HG03139 (cell line): ENCODE results near the gene LRRC10B.

Experiments
- ATAC-seq: cut with Tn5 transposase; IDR thresholded peaks from one replicate; pipeline ENCODE4 v1.9.1; 2021; ENCODE audit not compliant: unreplicated experiment

The LRRC10B gene

DNA sequence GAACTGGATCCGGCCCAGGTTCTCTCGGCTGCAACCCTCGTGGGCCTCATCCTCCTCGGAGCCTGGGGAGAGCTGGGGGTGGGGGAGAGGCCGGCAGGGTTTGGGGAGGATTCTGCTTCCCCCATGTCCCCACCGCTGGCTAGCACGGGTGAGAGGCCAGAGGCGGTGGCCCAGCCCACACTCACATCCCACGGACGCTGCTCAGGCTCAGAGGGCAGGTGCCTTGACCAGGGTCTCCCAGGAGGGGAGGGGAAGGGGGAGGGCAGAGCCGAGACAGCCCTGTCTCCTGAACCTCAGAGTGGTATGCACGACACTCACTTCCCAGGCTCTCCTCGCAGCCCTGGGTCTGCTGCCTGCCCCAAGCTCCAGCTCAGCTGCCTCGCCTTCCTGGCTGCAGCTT is 19.6 kb downstream of the LRRC10B start:
- ATAC-seq, result no peak

DNA sequence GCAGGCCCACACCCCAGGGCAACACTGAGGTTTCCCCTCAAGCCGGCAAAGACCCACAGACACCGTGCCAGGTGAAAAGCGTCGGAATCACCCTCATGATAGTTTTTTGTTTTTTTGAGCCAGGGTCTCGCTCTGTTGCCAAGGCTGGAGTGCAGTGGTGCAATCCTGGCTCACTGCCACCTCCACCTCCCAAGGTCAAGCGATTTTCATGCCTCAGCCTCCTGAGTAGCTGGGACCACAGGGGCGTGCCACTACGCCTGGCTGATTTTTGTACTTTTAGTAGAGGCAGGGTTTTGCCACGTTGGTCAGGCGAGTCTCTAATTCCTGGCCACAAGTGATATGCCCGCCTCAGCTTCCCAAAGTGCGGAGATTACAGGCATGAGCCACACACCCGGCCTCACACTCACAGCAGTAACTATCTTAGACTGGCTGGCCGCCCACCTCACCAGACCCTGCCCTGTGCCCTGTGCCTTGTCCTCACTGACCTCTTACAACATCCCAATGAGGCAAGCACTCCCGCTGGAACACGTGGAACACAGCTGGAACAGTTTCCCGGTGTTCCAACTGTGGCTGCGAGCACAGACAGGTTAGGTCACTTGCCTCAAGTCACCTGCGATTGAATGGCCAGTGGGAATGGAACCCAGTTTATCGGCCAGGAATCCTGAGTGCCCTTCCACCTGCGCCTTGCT is 21.1 kb downstream of the LRRC10B start:
- no peak for ATAC-seq

DNA sequence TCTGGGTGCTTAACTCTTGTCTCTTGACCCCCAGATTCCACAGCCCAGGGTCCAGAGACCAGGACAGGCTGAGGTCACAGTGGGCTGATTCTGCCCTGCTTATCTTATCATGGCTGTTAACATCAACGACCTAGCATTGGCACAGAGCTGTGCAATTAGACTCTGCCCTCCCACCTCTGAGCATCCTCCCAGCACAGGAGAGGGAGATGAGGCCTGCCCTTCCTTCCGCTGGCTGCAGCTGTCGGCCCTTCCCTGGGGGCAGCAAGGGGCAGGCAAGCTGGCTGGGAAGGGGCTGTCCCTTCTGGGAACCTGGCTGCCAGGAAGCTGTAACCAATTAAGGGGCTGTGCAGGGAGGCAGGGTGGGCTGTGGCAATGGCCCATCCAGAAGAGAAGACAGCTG is 22.5 kb downstream of the LRRC10B start:
- no peak for ATAC-seq

DNA sequence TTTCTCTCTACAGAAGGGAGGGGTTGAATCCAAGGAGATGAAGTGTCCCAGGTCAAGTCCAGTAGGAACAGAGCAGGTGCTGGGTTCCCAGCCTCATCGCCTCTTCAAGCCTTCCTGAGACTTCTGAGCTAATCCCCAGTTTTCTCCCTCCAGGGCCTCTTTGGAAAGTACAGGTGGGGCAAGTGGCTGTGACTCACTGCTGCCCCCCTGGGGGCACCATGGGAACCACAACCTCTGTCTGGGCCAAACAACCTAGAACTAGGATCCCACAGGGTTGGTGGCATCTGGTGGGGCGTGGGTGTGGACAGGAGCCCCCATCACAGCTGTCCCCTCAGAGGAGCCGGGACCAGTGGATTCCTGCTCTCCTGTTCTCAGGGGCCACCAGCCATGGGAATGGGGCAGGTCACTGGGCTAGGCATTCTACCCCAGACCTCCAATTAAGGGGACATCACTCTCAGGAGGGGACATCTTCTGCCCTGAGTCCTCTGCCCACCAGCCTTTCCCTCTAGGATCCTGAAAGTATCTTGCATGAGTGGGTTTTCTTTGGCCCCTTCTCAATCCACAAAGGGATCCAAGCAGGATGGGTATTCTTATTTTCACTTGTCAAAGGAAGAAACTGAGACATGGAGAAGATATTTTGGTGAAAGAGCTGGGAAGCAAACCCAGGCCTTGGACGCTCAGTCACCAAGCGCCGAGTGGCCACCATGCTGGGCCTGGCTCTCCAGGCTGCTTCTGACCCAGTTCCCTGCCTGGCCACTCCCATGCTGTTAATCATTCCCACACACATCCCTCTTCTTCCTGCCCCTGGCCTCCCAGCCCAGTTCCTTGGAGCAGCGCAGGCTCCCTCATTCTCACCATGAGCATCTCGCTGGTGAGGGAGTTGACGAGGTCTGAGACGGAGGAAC is 23.8 kb downstream of the LRRC10B start:
- ATAC-seq, result no peak

DNA sequence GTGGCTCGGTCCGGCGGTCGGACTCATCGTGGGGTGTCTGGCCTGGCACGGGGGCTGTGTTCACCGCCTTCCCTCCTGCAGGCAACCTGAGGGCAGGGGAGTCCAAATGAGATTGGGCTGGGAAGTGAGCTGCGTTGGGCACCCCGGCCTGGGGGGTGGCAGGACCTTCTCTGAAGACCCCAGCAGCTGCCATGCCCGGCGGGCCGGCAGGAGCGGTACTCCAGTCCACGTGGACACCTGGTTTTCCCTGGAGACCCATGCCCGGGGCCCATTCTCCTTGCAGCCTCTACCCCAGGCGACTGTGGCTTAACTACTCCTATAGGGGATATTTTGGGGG is 24.5 kb downstream of the LRRC10B start:
- no peak for ATAC-seq

DNA sequence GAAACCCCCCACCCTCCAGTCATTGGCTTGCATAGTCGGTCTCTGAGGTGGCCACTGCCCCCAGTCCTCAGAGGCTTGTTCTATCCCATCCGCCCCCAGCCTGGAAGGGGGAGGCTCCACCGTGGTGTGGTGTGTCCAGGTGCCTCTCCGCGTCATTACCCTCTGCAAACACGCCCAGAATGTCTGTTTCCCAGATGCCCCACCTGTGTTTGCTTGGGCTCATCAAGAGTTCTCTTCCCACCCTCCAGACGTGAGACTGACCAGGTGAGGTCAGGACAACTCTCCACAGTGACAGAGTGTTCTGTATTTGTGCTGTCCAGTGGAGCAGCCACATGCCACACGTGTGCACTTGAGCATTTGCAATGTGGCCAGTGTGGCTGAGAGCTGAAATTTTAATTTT is 24.9 kb downstream of the LRRC10B start:
- ATAC-seq, result no peak

DNA sequence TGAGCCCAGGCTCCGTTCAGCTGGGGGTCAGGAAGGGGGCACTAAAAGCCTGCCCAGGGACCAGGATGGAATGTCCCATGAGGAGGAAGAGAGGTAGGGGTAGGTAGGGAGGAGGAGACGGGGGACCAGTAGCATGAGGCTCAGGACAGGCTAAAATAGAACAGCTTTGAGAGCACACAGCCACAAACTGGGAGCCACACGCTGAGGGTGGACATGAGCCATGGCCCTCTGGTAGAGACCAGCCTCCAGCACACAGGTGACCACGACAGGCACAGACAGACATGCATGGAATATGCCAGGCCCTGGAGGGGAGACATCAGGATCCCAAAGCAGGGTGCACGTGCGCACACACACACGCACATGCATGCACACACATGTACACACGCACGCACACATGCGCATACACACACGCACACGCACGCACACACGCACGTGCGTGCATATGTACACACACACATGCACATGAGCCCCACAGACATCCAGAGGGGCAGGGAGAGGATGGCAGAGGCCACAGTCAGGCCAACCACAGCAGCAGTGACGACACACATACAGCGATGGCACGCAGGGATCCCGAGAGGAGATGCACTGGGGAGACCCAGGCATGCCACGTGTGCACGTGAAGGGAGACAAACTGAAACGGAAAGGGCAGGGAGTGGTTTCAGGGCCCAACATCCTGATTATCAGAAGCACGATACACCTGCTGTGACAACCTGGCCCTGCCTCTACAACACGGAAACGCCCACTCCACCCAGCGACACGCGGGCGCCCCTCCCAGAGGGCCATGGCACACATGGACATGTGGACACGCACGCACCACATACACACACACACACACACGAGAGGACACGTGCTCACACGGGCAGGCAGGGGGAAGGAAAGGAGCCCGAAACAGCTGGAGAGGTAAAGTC is 25.7 kb downstream of the LRRC10B start:
- no peak for ATAC-seq

DNA sequence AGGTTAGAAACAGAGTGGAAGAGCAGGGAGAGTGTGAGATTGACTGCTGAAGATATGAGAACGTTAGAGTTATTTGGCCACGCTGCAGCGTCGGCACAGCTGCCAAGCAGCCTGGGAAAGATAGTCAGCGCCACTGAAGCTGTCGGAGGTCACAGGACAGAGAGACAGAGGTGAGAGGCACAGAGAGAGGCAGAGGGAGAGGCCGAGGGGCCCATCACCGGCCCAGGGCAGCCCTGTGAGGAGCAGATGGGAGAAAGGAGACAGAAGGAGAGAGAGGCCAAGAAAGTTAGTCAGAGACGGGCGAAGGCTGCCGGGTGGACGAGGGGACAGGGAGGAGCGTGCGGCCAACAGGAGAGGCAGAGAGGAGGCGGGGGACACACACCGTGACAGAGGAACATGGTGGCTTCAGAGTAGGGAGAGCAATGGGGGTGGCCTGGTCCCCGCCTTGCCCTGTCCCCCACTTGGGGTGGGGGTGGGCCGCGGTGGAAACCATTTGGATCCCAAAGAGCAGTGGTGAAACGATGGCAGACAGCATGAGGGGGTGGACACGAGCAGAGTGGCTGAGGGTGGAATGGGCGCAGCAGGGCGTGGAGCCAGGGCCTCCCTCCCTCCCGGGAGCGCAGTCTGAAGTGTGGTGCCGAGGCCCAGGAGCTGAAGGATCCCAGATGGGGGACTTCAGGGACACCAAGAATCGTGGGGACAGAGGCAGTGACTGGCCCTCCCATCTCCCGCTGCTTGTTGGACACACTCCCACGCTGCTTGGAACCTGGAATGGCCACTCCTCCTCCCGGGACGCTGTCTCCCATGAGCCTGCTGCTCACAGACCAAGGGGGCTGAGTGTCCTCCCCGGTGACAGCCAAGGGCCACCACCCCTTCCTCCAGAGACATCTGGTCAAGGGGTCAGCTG is 26.6 kb downstream of the LRRC10B start:
- no peak for ATAC-seq

DNA sequence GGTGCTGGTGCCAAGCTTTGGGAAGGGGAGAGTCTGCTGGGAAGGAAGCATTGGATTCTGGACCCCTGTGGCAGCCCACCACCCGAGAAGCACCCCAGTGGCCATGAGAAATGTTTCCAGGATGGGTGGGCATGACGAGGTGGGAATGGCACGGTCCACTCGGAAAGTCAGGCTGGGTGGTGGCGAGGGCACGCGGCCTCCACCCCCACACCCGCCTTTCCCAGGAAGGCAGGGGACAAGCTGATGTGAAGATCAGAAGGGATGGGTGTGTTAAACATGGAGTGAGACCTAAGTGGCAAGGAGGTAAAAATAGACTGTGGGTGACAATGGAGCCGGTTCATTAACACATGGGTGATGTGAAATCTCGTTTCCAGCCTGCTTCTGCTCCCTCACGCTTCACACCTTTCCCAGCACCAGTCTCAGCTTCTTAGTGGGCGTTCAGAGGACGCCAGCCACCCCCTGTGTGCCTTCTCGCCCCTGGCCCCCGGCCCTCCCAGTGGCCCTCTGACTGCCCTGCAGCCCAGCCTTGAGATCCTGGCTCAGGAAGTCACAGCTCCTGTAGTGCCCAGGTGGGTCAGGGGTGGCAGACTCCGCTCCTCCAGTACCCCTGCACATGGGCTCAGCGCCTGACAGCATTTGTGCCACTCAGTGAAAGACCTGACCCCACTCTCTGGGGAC is 27.6 kb downstream of the LRRC10B start:
- ATAC-seq, result no peak

DNA sequence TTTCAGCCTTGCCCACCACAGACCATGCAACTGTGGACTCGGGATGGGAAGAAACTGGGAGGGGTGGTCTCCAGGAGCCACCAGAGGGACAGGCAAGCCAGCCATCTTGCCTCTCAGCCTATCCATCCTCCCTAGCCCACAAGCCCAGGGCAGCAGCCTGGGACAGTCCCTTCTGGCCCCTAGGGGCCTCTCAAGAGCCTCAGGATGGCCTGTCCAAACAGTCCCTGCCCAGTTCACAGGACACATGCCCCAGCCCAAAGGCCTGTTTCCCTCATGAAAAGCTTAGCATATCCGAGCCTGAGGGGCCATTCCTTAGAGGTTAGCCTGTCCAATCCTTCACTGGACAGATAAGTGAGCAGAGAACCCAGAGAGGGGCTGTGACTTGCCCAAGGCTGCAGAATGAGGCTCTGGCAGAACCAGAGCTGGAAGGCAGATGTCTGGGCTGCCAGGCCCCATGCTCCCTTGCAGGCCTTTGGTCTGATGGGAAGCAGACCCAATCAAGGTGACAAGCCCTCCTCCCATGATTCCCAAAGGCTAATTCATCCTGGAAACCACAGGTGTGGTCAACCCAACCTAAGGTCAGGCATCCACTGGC is 28.2 kb downstream of the LRRC10B start:
- ATAC-seq, result no peak

DNA sequence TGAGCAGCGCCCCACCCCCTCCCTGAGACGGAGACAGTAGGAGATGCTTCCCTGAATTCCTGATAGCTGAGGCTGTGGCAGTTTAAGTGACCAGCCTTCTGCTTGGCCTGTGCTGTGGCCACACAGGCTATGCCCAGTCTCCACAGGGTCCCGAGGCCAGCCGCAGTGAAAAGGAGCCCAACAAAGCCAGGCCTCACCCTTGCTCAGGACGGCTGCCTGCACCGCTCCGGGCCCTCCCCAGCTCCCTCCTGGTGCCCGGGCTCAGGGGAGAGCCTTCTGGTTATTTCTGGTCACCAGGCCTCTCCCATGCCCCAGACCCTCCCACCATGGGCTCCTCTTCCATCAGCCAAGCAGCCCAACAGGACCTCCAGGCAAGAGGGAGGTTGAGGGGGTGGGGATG is 28.8 kb downstream of the LRRC10B start:
- no peak for ATAC-seq

DNA sequence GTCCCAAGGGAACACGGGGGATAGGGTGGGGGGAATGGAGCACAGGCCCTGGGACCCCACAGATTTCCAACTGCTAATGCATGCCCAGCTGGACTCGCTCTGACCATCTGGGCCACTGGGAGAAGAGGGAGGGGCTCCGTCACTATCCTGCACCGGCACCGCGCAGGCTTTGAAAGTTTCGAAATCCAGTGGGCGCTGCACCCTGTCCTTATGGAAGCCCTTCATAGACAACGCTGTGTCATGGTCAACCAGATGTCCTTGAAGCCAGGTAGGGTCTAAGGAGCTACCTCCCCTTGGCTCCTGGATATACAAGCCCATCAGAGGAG is 30.1 kb downstream of the LRRC10B start:
- ATAC-seq, result no peak

DNA sequence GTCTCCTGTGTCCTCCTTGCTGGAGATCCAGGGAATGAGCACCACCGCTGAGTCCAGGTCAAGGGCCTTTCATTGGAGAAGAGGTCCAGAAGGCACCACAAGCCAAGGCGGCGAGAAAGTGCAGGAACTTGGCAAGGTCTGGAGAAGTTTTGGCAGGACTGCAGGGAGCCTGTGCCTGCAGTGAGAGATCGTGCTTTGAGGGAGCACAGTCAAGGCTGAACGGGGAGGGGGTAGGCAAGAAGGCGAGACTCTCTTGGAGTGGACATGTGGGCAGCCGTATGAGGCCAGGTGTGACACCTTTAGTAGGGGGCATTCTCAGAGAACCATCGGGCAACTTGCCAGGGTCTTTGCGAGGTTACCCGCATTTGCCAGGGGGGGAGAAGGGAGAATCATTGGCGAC is 30.5 kb downstream of the LRRC10B start:
- no peak for ATAC-seq

DNA sequence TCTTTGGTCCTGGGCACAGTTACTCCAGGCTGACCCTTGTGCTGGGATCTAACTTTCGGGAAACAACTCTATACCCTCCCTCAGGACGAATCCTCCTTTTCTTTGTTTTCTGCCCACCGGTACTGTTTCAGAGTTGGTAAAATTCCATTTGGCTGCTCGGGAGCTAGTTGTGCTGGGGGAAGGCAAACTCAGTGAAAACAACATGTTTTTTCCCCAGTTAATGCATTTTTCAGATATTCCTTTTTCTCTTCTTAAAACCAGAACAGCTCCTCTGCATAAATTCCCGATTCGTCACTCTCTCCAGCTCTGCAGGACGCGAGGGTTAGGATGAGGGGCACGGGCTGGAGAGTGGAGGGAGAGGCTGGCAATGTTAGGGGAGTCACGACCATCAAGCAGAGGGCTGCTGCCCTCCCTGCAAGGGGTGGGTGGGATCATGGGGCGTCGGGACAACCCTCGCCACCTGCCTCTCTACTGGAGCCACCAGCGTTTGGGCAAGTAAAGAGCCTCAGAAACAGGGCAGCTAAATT is 31.3 kb downstream of the LRRC10B start:
- ATAC-seq, result no peak

DNA sequence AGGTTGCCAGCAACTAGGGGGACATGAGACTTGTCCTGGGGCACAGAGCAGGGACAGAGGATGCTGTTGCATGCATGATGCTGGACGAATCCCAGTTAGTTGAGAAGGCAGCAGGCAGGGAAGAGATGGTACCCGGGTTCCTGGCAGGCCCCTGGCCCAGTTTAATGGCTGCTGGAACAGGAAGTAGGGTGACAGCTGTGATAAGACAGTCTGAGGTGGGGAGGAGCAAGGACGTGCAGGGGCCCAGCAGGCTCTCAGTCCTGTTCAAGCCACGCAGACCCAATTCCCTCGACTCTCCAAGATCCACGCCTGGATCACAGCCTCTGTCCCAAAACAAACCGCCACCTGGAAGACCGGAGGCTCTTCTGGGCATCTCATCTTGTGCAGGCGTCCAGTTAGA is 32.0 kb downstream of the LRRC10B start:
- ATAC-seq, result no peak

DNA sequence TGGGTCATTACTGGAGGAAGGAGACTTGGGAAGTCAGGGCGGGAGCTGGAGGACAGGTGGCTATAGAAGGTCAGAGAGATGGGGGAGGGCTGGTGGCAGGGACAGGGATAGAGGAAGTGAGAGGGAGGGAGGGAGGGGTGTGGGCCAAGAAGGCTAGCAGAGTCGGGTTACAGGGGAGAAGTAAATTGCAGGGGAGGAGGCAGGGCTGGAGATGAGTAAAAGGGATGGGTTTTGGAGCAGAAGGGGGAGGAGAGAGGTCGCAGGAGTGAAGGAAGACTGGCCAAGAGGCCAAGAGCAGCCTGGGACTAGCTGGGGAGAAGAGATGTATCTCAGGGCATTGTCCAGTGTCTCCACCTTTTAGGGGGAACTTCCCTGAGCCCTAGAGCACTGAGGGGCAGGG is 33.0 kb downstream of the LRRC10B start:
- no peak for ATAC-seq

DNA sequence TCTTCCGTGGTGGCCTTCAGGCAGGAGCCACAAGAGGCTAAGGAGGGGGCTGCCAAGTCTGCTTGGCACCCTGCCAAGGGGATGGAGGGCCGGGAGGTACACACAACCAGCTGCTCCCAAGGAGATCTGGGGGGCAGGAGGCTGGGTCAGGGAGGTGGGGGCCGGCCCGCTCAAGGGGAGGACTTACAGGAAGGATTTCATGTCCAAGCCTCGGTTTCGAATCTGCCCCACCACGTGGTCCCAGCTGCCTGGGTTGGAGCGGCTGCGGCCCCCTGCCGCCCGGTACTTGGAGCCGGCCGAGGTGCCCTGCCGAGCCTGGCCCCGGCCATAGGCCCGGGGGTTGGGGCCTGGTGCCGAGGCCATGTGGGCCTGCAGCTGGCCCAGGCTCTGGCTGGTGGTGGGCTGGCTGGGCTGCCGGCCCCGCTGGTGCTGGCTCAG is 33.5 kb downstream of the LRRC10B start:
- no peak for ATAC-seq

DNA sequence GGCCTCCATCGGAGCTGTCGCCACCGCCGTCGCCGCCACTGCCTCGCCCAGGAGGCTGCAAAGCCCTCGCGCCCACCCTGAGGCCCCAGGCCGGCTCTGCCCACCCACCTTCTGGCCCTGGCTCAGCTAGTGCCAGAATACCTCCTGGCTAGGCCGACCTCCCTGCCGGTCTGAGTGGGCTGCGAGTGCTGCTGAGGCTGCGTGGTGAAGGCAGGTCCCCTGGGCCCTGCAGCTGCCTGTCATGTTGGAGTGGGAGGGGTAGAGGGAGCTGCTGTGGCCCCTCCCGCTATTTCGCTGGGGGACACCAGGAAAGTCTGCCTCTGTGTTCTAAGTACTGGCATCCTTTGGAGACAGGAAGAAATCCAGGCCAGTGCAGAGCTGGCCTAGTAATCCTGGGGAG is 34.2 kb downstream of the LRRC10B start:
- no peak for ATAC-seq

DNA sequence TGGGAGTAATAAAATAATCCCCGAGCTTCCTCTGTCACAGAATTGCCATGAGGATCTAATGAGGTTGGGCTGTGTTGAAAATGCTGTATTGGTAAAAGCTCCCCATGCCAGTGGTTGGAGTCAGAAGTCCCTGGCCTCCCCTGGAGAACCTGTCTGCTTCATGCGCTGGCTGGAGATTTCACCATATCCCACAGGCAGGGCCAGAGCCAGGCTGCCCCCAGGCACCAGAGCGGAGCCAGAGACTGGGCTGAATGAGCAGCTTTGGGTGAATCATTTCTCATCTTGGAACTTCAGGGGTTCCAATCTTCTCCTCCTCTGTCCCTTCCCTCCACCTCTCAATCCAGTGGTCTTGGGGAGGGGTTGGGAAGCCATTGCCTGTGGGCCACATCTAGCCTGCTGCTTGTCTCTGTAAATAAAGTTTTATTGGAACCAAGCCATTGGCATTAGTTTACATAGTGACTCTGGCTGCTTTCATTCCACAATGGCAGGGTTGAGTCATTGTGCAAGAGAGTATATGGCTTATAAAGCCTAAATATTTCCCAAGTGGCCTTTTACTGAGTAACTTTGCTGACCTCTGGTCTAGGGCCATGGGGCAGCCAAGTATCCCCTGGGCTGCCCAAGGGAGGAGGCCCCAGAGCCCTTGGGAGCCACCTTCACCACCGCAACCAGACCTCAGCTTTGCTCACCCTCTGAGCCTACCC is 35.2 kb downstream of the LRRC10B start:
- no peak for ATAC-seq
